HG03442 (cell line): ENCODE measurements around the gene PDE4DIP.
"Not testable (repeated sequence)": the region's sequence is repeated elsewhere in the genome, so short reads cannot be mapped to it uniquely, and the experiment has no call there.

Source experiments
- ATAC-seq: cut with Tn5 transposase; IDR thresholded peaks from one replicate; pipeline ENCODE4 v1.9.1; 2021; ENCODE audit warnings: mild to moderate bottlenecking, moderate library complexity; ENCODE audit not compliant: unreplicated experiment

Gene PDE4DIP

GRCh38 chr1:149033916-149034315, 189.7 kb downstream of the PDE4DIP start:
- ATAC-seq, result not testable (repeated sequence)

DNA sequence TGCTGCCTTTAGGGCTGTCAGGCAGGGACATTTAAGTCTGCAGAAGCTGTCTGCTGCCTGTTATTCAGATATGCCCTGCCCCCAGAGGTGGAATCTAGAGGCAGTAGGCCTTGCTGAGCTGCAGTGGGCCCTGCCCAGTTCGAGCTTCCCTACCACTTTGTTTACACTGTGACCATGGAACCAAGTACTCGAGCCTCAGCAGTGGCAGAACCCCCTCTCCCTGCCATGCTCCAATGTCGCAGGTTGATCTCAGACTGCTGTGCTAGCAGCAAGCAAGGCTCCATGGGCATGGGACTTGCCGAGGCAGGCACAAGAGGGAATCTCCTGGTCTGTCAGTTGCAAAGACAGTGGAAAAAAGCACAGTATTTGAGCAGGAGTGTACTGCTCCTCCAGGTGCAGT, 198.8 kb downstream of the PDE4DIP start:
- not testable (repeated sequence) for ATAC-seq

GRCh38 chr1:149064611-149065010, 220.4 kb downstream of the PDE4DIP start:
- ATAC-seq, result not testable (repeated sequence)

GRCh38 chr1:149075505-149076127, 231.4 kb downstream of the PDE4DIP start:
- not testable (repeated sequence) for ATAC-seq
